SK-N-SH treated with all-trans-retinoic acid at 6 μM for 48 hours (cell line): Measurements from ENCODE around the gene SLC35G6.

Experiments used
- ATAC-seq: fragments of 200-7000 bp; cut with Tn5 transposase; 3 replicates; pipeline ENCODE4 v1.9.1; 2020; ENCODE audit warnings: mild to moderate bottlenecking, moderate library complexity
- ARNTL ChIP-seq: fragments of 450-650 bp; formaldehyde crosslinking; IDR thresholded peaks from 2 replicates; pipeline ENCODE4 v1.5.0; 2020; ENCODE audit warnings: low read depth, mild to moderate bottlenecking, moderate library complexity, borderline replicate concordance
- BACH2 ChIP-seq: fragments of 250-450 bp; sonication (Bioruptor Pico); IDR thresholded peaks from 2 replicates; pipeline ENCODE4 v1.9.0; 2021; ENCODE audit warnings: mild to moderate bottlenecking, borderline replicate concordance
- CREB5 ChIP-seq: fragments of 250-450 bp; sonication (Bioruptor Pico); IDR thresholded peaks from 2 replicates; pipeline ENCODE4 v1.5.1; 2020; ENCODE audit warnings: low read depth, mild to moderate bottlenecking, moderate library complexity
- CSDC2 ChIP-seq: fragments of 250-450 bp; sonication (Bioruptor Pico); IDR thresholded peaks from 2 replicates; pipeline ENCODE4 v1.5.0; 2020; ENCODE audit warnings: mild to moderate bottlenecking, moderate library complexity
- ESRRG ChIP-seq: fragments of 250-450 bp; sonication (Bioruptor Pico); IDR thresholded peaks from 2 replicates; pipeline ENCODE4 v1.6.1; 2021; ENCODE audit warnings: mild to moderate bottlenecking
- GLIS3 ChIP-seq: fragments of 250-450 bp; sonication (Bioruptor Pico); IDR thresholded peaks from 2 replicates; pipeline ENCODE4 v1.5.0; 2020; ENCODE audit warnings: mild to moderate bottlenecking, moderate library complexity
- ISL1 ChIP-seq: fragments of 250-450 bp; sonication (Bioruptor Pico); IDR thresholded peaks from 2 replicates; pipeline ENCODE4 v2.1.2; 2022; ENCODE audit warnings: mild to moderate bottlenecking, moderate library complexity
- OSR1 ChIP-seq: fragments of 250-450 bp; sonication (Bioruptor Pico); IDR thresholded peaks from 2 replicates; pipeline ENCODE4 v1.8.0; 2022; ENCODE audit warnings: moderate library complexity, mild to moderate bottlenecking, inconsistent platforms
- PATZ1 ChIP-seq: fragments of 250-450 bp; sonication (Bioruptor Pico); IDR thresholded peaks from 2 replicates; pipeline ENCODE4 v1.8.0; 2020; ENCODE audit warnings: mild to moderate bottlenecking, moderate library complexity, borderline replicate concordance
- POU6F1 ChIP-seq: fragments of 250-450 bp; sonication (Bioruptor Pico); IDR thresholded peaks from 2 replicates; pipeline ENCODE4 v1.8.0; 2021; ENCODE audit warnings: low read depth, mild to moderate bottlenecking, moderate library complexity, borderline replicate concordance
- PPARA ChIP-seq: fragments of 250-450 bp; sonication (Bioruptor Pico); IDR thresholded peaks from 2 replicates; pipeline ENCODE4 v1.5.0; 2020; ENCODE audit warnings: mild to moderate bottlenecking, borderline replicate concordance
- RARB ChIP-seq: fragments of 250-450 bp; sonication (Bioruptor Pico); IDR thresholded peaks from 2 replicates; pipeline ENCODE4 v1.8.0; 2021; ENCODE audit warnings: mild to moderate bottlenecking, moderate library complexity
- SNAI2 ChIP-seq: fragments of 250-450 bp; sonication (Bioruptor Pico); IDR thresholded peaks from 2 replicates; pipeline ENCODE4 v1.5.0; 2020; ENCODE audit warnings: mild to moderate bottlenecking, moderate library complexity
- TCF4 ChIP-seq: fragments of 250-450 bp; sonication (Bioruptor Pico); IDR thresholded peaks from 2 replicates; pipeline ENCODE4 v1.8.0; 2021; ENCODE audit warnings: mild to moderate bottlenecking, moderate library complexity, borderline replicate concordance
- TOX ChIP-seq: fragments of 250-450 bp; sonication (Bioruptor Pico); IDR thresholded peaks from 2 replicates; pipeline ENCODE4 v1.8.0; 2021; ENCODE audit warnings: mild to moderate bottlenecking, moderate library complexity, borderline replicate concordance
- TSHZ2 ChIP-seq: fragments of 250-450 bp; sonication (Bioruptor Pico); IDR thresholded peaks from 2 replicates; pipeline ENCODE4 v1.5.0; 2020; ENCODE audit warnings: mild to moderate bottlenecking, moderate library complexity
- ZC3H10 ChIP-seq: fragments of 250-450 bp; sonication (Bioruptor Pico); IDR thresholded peaks from 2 replicates; pipeline ENCODE4 v1.5.1; 2021; ENCODE audit warnings: mild to moderate bottlenecking, moderate library complexity
- ZFP3 ChIP-seq: fragments of 250-450 bp; sonication (Bioruptor Pico); IDR thresholded peaks from 2 replicates; pipeline ENCODE4 v1.5.0; 2020; ENCODE audit warnings: mild to moderate bottlenecking, moderate library complexity
- ZFP30 ChIP-seq: fragments of 450-650 bp; formaldehyde crosslinking; IDR thresholded peaks from 2 replicates; pipeline ENCODE4 v1.5.0; 2022; ENCODE audit warnings: mild to moderate bottlenecking, moderate library complexity
- ZNF565 ChIP-seq: fragments of 450-650 bp; formaldehyde crosslinking; conservative IDR thresholded peaks from 2 replicates; pipeline ENCODE4 v1.5.0; 2020; ENCODE audit warnings: low read depth, mild to moderate bottlenecking, moderate library complexity
- ZNF70 ChIP-seq: fragments of 450-650 bp; formaldehyde crosslinking; IDR thresholded peaks from 2 replicates; pipeline ENCODE4 v1.5.0; 2020; ENCODE audit warnings: mild to moderate bottlenecking, moderate library complexity
- ZNF8 ChIP-seq: fragments of 450-650 bp; formaldehyde crosslinking; IDR thresholded peaks from 2 replicates; pipeline ENCODE4 v1.5.0; 2020; ENCODE audit warnings: mild to moderate bottlenecking, moderate library complexity

The SLC35G6 gene

GRCh38 chr17:7493941-7494340 lies 12.7 kb downstream of the SLC35G6 start (continued):
- no peak for TF ChIP-seq ISL1 (CRISPR knock-in tag)

GRCh38 chr17:7495906-7496434 lies 14.7 kb downstream of the SLC35G6 start:
- no peak for TF ChIP-seq ZFP30

GRCh38 chr17:7496470-7497183 lies 15.4 kb downstream of the SLC35G6 start:
- TF ChIP-seq ZC3H10 (CRISPR knock-in tag) (no peak), RARB (CRISPR knock-in tag) (no peak), SNAI2 (CRISPR knock-in tag) (no peak), ISL1 (CRISPR knock-in tag) (no peak), ZFP3 (no peak), PATZ1 (CRISPR knock-in tag) (no peak), TOX (CRISPR knock-in tag) (no peak), OSR1 (CRISPR knock-in tag) (no peak), PPARA (CRISPR knock-in tag) (no peak), BACH2 (no peak), ARNTL (CRISPR knock-in tag) (no peak), TCF4 (CRISPR knock-in tag) (no peak), ZFP30 (no peak), ZNF8 (CRISPR knock-in tag) (no peak)
- no peak for ATAC-seq

More at GRCh38 chr17:7495906-7496434, 14.7 kb downstream of the SLC35G6 start:
- no peak for ATAC-seq

- no peak for TF ChIP-seq SNAI2 (CRISPR knock-in tag)
- no peak for TF ChIP-seq TCF4 (CRISPR knock-in tag)
- TF ChIP-seq GLIS3 (CRISPR knock-in tag) = no peak
- no peak for TF ChIP-seq PATZ1 (CRISPR knock-in tag)
- TF ChIP-seq ZNF8 (CRISPR knock-in tag) = no peak
- TF ChIP-seq RARB (CRISPR knock-in tag) = no peak
- no peak for TF ChIP-seq POU6F1 (CRISPR knock-in tag)
- no peak for TF ChIP-seq TSHZ2 (CRISPR knock-in tag)
- no peak for TF ChIP-seq CREB5
- TF ChIP-seq ZC3H10 (CRISPR knock-in tag) = no peak
- no peak for TF ChIP-seq ZNF565 (CRISPR knock-in tag)
- TF ChIP-seq ARNTL (CRISPR knock-in tag) = no peak
- TF ChIP-seq CSDC2 (CRISPR knock-in tag) = no peak
- no peak for TF ChIP-seq ISL1 (CRISPR knock-in tag)
- TF ChIP-seq ESRRG (CRISPR knock-in tag) = no peak
- TF ChIP-seq BACH2 = no peak
- no peak for TF ChIP-seq ZNF70 (CRISPR knock-in tag)
- no peak for TF ChIP-seq TOX (CRISPR knock-in tag)
- ATAC-seq = no peak
Observed at GRCh38 chr17:7497228-7497627, 16.0 kb downstream of the SLC35G6 start.
